ENCODE measurements around the gene ARID2. TPM values are rescaled to one million over a fixed set of nuclear protein-coding genes. Genes with fewer than 3 reads are reported as not detected.

ARID2 gene
- total RNA-seq, 2 donors from 2014 or later = 26.6 to 27.8 TPM

DNA sequence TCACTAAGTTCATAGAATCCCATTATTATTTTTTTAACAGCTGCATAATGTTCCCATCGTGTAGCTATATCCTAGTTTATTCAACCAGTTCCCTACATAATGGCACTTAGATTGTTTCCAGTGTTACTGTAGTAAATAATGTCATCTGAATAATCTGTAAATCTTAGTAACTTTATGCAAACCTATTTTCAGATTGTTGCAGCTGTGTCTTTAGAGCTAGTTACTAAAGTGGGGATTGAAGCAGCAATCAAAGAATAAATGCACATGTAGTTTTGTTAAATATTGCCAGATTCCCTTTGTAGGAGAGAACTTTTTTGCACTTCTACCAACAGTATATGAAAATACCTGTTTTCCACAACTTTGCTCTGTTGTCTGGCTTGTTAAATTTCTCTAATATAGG, 13.1 kb downstream of the ARID2 start:
- intact Hi-C loops (cut with DNase I) = loop anchor here in 1 of 2 donors (10.0 kb wide), 1 partner anchor 198 kb away; no protein-coding TSS in a partner anchor

DNA sequence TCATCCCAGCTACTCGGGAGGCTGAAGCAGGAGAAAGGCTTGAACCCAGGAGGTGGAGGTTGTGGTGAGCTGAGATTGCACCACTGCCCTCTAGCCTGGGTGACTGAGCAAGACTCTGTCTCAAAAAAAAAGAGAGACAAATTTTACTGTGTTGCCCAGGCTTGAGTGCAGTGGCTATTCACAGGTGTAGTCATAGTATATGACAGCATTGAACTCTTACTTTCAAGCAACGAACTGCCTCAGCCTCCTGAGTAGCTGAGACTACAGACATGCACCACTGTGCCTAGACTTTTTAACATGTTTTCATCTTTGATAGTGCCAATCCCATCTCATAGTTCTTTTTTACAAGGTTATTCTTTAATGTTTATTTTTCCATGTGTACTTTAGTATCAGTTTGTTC, 13.7 kb downstream of the ARID2 start:
- no peak for DNase-seq (ENCODE audit: low spot score)
- intact Hi-C loops (cut with DNase I) = loop anchor here in 1 of 2 donors (10.0 kb wide), 1 partner anchor 198 kb away; no protein-coding TSS in a partner anchor

More for the DNA sequence above, 13.1 kb downstream of the ARID2 start:
- no peak for DNase-seq (ENCODE audit: low spot score)

DNA sequence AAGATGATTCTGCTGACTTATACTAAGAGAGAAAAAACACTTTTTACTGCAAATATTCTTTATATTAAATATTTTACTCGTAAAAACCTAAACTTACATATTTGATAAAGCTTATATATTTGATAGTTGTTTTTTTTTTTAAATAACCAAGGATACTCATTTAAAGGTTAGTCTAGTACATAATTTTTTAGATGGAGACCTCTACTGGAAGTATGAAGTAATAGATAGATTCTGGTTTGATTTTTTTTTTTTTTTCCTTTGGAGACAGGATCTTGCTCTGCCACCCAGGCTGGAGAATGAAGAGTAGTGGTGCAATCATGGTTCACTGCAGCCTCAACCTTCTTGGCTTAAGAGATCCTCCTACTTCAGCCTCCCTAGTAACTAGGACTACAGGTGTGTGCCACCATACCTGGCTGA, 16.4 kb downstream of the ARID2 start:
- DNase-seq (ENCODE audit: low spot score) = no peak
- intact Hi-C loops (cut with DNase I) = loop anchor here in 1 of 2 donors (5.0 to 10.0 kb wide), 2 partner anchors 201 to 724 kb away; no protein-coding TSS in a partner anchor

DNA sequence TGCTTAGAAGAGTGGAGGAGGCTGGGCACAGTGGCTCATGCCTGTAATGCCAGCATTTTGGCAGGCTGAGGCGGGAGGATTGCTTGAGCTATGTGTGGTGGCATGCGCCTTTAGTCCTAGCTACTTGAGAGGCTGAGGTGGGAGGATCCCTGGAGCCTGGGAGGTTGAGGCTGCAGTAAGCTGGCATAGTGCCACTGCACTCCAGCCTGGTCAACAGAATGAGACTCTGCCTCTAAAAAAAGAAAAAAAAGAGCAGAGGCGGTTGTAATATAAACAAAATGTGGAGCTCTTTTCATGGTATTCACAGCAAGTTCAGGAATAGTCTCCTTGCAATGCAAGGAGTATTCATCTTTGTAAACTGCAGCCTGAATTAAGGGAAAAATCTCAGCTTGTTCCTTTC, 27.2 kb downstream of the ARID2 start:
- intact Hi-C loops (cut with DNase I) = no loop called here
- DNase-seq (ENCODE audit: low spot score) = no peak

DNA sequence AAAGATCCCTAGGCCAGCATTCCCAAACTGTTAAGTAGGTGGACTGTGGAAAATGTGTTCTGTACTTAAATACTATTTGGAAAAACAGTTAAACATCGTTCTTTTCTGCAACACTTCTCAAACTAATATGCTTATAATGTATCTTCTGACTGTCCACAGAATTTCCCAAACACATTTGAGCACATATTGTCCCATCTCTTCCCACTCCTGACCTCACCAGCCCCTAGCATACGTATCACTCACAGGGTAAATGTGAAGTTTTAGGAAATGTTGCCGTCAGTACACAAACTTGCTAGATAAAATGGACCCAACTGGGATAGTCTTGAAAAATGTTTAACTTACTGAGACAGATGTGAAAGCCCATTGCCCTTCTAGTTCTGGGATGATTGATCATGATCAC, 27.7 kb downstream of the ARID2 start:
- DNase-seq (ENCODE audit: low spot score) = no peak
- intact Hi-C loops (cut with DNase I) = no loop called here

DNA sequence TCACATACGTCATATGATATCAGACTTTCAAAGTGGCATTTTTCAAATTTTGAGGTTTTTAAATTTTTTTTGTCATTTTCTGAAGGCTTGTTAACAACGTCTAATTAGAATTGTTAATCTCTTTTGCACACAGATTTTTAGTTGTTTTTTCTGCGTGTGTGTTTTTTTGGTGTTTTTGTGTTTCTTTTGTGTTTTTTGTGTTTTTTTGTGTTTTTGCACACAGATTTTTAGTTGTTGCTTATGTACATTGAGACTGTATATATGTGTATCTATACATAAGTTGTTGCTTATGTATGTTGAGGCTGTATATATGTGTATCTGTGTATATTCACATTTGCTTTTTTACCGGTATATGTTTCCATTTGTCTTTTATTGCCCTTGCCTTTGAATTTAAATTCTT, 30.8 kb downstream of the ARID2 start:
- no peak for DNase-seq (ENCODE audit: low spot score)
- intact Hi-C loops (cut with DNase I) = no loop called here

DNA sequence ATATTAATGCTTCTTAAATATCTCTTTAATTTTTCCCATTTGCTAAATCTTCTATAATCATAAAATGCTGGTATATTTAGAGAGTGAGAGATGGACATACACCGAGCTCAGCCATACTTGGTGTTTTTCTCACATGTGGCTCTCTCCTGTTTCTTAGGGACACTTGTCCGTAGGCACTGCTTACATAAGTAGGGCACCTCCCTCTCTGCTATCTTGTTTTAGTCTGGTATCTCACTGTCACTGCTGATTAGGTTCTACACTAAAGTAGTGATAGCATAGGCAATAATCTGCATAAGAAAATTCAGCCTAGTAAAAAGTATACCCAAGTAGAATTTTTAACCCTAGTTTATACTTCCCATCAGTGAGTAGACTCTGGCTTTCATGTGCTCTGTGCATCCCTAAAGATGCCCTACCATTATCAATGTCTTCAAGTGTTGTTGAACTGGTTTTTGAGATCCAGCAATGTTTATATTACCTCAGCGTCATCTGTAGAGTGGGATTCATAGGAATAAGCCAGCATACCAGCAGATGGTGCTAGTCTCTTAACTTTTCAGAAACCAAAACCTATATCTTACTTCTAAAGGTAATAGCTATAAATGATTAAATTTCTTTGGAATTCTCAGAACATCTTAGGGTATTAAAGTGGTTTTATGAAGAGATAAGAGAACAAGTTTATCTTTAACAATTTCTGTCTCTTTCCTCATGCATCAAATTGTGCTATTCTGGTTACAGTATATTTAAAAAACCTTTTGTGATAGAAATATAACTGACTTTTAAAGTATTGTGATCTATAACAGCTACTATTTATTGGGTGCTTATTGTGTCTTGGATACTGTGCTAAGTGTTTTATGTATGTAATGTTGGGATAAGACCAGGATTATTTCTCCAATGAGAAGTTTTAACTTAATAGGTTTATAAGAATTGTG, 32.9 kb downstream of the ARID2 start:
- intact Hi-C loops (cut with DNase I) = no loop called here
- DNase-seq (ENCODE audit: low spot score) = no peak

DNA sequence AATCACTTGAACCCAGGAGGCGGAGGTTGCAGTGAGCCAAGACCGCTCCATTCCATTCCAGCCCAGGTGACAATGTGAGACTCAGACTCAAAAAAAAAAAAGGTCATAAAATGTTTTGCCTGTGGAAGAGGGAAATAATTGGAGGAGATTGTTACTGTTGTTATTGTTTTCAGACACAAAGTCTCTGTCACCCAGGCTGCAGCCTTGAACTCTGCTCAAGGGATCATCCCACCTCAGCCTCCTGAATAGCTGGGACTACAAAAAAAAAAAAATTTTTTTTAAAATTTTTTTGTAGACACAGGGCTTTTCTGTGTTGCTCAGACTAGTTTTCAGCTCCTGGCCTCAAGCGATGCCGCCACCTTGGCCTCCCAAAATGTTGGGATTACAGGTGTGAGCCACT, 33.9 kb downstream of the ARID2 start:
- intact Hi-C loops (cut with DNase I) = no loop called here
- no peak for DNase-seq (ENCODE audit: low spot score)

DNA sequence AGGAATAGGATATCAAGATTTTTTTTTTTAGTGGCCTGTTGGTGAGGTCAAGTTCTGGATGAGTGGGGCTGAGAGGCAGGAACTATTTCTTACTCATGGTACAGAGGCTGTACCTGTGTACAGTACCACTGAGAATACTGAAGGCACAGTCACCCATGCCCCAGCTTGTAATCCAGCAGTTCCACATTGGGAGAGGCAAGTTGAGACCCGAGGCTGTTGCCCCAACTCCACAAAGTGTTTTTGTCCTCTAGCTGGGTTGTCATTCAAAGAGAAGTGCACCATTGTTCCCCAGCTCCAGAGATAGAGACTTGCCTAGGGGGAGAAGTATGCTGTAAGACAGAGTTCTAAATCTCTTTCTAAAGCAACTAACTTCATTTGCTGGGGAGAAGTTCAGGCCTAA, 38.7 kb downstream of the ARID2 start:
- DNase-seq (ENCODE audit: low spot score) = no peak
- intact Hi-C loops (cut with DNase I) = no loop called here

DNA sequence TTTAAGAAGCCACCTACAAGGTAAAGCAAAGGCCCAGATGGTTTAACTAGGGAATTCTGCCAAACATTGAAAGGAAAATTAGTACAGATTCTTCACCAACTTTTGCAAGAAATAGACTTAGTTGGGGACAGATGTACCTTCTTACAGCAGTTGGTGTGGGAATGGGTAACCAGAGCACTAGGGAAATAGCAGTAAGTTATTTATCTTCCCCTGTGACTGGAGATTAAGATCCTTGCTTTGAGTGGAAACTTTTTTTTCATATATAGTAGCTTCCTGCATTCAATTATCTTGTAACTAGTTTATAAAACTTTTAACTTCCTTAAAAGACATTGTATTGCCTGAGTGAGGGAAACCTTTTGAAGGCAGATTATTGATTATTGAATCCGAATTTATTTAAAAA, 44.2 kb downstream of the ARID2 start:
- intact Hi-C loops (cut with DNase I) = no loop called here

DNA sequence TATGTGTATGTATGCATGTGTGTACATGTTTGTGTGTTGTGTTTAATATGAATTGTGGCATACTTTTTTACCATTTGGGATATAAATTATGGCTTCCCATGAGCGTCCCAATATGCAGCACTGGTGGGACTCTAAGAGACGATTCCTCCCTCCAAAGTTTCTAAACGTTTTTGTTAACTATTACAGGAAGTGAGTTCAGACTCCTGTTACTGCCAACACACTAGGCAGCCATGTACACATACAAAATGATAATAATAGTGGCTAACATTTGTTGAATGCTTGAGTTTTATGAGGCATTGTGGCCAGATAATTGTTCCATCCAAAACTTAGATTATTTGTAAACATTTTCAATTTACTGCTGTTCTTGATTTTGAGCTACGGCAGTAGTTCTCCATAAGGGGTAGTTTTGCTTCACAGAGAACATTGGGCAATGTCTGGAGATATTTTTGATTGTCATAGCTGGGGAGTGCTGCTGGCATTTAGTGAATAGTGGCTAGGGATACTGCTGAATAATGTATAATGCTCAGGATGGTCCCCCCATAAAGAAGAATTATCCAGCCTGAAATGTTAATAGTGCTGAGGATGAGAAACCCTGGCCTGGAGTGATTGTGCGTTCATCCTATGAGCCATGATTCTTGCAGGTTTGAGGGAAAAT, 45.1 kb downstream of the ARID2 start:
- DNase-seq (ENCODE audit: low spot score) = no peak
- intact Hi-C loops (cut with DNase I) = no loop called here

More for the DNA sequence above, 44.2 kb downstream of the ARID2 start:
- DNase-seq (ENCODE audit: low spot score) = no peak

DNA sequence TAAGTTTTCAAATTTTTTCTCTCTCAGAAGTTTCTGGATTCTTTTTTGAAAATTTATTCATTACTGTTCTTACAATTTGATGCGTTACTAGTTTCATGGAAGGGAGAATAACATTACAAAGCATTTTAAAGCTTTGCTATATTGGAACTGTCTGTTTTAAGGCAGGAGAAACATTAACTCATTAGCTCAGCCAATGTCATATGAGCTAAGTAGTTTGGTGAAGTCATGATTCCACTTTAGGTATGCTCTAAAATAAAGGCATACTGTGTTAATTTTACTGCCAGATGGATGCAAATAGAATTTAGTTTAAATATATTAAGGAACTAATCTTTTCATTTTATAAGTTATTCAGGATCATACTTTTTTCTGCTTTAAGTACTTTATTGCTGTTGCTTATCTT, 46.0 kb downstream of the ARID2 start:
- DNase-seq (ENCODE audit: low spot score) = no peak
- intact Hi-C loops (cut with DNase I) = no loop called here

DNA sequence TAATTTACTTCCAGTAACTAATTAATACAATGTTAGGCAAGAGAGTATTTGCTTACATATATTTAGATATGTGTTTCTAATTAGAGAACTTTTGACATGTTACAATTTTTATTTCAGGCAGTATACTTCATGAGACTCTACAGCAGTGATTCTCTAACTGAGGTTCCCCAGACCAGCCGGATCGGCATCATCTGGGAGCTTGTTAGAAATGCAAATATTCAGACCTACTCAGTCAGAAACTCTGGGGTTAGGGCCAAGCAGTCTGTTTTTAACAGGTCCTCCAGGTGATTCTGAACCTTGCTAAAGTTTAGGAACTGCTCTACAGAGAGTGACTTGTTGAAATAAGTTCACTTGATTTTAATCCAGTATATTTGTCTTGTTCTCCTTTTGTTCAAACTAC, 46.5 kb downstream of the ARID2 start:
- intact Hi-C loops (cut with DNase I) = no loop called here
- DNase-seq (ENCODE audit: low spot score) = no peak

DNA sequence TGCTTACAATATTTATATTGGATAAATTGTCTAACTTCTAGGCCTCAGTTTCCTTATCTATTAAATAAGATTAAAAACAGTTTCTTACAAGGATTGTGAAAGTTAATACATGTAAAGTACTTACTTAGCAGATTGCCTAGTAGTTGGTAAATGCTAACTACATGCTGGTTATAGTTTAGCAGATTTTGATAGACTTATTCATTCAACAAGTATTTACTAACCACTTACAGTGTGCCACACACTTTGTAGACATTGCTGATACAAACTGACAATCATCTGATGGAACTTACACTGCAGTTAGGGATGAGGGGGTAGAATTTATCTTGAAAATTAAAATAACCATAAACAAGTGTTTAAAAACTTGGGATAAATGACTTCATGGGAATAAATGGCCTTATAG, 50.4 kb downstream of the ARID2 start:
- no peak for DNase-seq (ENCODE audit: low spot score)
- intact Hi-C loops (cut with DNase I) = no loop called here

DNA sequence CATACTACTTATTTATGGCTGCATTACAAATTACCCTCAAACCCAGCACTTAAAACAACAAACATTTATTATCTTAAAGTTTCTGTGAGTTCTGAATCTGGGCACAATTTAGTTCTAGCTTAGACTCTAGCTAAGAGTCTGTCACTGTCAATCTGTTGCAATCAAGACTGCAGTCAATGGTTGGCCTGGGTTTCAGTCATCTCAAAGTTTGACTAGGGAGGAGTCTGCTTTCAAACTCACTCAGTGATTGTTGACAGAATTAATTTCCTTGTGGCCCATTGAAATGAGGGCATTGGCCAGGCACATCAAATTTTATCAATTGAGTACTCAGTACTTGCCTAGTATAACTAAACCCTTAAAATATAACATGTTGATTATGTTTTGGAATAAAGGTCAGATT, 51.6 kb downstream of the ARID2 start:
- no peak for DNase-seq (ENCODE audit: low spot score)
- intact Hi-C loops (cut with DNase I) = no loop called here

DNA sequence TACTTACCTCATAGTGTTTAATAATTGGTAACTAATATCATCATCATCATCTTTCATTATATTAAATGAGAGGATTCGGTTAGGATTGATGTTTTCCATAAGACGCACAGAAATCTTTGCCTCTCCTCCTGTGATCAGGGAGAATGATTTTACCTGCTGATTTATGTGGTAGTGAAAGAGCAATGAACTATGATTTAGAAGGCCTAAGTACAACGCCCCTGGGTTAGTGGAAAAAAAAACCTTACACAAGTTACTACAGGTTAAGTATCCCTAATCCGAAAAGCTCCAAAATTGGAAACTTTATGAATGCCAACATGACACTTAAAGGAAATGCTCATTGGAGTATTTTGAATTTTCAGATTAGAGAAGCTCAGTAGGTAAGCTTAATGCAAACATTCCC, 55.8 kb downstream of the ARID2 start:
- intact Hi-C loops (cut with DNase I) = no loop called here
- DNase-seq (ENCODE audit: low spot score) = no peak

DNA sequence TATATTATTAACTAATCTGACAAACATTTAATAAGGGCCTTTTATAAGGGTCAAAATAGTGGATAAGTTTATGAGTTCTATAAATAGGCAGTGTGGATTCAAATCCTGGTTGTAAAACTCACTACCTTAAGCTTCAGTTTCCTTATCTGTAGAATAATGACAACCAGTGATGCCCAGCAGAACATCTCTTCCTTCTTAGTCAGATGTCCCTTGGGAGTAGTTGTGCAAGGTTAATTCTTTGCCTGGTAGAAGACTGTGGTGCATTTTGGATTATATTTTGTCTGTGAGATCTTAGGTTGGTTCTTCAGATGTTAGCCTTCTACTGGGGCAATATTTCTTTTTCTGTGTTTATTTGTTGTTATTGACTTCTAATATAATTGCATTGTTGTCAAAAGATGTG, 59.5 kb downstream of the ARID2 start:
- no peak for DNase-seq (ENCODE audit: low spot score)
- intact Hi-C loops (cut with DNase I) = no loop called here

DNA sequence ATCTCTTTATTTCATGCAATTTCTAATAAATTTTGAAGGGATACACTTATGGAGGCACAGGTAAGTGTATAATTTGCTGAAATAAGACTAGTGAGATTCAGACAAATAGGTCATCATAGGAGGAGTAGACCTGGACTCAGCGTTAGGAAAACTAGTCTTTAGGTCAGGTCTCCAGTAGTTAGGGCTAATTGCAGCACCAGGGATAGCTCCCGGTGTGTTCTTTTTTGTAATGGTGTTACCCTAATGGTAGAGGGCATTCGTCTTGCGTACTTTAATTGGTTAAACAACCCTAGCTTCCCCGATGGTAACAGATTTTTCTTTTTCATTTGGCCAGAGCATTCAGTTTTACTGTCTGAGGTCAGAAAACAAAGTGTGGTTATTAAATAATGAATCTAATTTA, 64.9 kb downstream of the ARID2 start:
- no peak for DNase-seq (ENCODE audit: low spot score)
- intact Hi-C loops (cut with DNase I) = no loop called here

DNA sequence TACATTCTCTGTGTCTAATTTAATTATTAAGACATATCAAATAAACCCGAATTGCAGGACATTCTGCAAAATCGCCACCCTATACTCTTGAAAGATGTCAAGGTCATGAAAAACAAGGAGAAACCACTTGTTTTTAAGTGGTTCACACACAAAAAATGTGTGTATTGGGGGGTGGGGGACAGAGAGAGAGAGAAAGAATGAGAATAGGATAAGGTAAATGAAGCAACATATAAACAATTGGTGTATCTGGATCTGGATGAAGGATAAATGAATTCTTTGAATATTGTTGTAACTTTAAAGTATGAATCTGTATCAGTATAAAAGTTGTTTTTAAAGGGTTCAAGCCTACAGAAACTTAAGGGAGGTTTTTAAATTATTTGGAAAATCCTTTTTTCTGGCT, 72.1 kb downstream of the ARID2 start:
- no peak for DNase-seq (ENCODE audit: low spot score)
- intact Hi-C loops (cut with DNase I) = no loop called here

DNA sequence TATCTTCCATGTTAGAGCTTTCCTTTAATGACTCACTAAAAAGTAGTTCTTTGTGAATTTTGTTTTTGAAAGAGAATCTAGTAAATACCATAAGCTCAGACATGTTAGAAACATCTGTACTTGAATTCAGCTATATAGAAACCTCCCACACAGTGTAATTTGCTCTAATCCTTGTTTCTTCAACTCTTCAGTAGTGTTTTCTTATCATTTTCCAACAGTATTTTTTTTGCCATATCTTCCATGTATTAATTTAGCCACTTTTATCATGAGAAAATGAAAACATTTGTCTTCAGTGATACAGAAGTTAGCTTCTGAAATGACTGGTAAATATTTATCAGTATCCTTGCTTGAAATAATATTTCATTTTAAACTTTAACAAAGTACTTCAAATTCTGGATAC, 73.6 kb downstream of the ARID2 start:
- no peak for DNase-seq (ENCODE audit: low spot score)

DNA sequence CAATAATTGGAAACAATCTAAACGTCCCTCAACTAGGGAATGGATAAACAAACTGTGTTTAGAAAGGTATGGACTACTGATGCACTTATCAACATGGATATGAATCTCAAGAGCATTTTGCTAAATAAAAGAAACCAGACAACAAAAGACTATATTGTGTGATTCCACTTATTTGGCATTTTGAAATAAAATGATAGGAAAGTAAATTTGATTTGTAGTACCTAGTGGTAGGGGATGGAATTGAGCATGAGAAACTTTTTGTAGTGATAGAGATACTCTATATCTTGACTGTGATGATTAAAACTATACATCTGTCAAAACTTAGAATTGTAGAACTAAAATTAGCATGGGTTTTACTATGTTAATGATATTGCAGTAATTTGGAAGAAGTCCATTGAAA, 87.1 kb downstream of the ARID2 start:
- no peak for DNase-seq (ENCODE audit: low spot score)
- intact Hi-C loops (cut with DNase I) = no loop called here

More for the DNA sequence above, 73.6 kb downstream of the ARID2 start:
- intact Hi-C loops (cut with DNase I) = no loop called here

Measured in posterior vena cava (tissue), 2 donors.